GM03348 (cell line): Measurements from ENCODE around the gene FEN1.

Source experiments
- DNase-seq: peaks from one replicate; pipeline ENCODE4 v3.0.0; 2012; ENCODE audit warnings: low spot score

Gene FEN1

DNA sequence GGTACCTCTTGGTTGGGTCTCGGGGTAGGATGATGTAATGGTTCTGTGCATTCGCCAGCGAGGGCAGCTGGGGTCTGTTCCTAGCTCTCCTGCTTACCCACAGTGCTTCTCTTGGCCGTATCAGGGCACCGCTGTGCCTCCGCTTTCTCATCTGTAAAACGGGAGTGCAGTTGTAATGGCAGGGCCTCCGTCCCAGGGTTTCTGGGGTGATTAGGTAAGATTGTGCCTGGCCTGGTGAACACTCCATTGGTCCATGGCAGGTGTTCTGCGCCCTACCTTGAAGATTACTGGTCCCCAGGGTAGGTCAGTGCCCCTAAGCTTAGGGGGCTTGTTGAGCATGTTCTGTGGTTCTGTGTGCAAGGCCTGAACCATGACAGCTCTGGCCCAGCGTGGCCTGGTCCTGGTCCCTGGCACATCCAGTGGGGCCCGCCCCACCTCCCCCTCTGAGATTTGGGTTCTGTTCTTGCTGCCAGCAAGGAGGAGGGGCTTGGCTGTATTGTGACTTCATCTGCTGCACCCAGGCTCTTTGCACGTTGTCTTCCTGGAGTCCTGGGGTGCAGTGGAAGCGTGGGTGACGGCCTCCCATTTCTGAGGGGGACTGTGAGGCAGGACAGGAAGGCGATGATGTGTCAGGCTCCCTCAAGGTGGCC lies 35.4 kb upstream of the FEN1 start:
- no peak for DNase-seq

DNA sequence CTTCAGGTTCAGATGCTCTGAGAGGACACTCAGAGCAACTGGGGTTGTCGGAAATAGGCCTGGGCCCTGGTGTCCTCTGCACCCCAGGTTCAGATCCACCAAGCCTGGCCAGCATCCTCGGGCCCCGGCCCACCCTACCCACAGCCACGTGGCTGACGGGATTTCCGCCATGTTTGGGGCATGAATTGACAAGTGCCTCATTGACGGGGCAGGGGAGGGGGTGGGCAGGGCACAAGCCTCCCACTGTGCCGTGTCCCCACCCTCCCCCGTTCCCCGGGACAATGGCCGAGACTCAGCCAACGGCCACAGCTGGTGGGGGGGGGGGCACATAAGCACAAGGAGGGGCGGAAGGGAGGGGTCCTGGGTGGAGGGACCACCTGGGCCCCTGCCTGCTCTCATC lies 31.8 kb upstream of the FEN1 start:
- no peak for DNase-seq

DNA sequence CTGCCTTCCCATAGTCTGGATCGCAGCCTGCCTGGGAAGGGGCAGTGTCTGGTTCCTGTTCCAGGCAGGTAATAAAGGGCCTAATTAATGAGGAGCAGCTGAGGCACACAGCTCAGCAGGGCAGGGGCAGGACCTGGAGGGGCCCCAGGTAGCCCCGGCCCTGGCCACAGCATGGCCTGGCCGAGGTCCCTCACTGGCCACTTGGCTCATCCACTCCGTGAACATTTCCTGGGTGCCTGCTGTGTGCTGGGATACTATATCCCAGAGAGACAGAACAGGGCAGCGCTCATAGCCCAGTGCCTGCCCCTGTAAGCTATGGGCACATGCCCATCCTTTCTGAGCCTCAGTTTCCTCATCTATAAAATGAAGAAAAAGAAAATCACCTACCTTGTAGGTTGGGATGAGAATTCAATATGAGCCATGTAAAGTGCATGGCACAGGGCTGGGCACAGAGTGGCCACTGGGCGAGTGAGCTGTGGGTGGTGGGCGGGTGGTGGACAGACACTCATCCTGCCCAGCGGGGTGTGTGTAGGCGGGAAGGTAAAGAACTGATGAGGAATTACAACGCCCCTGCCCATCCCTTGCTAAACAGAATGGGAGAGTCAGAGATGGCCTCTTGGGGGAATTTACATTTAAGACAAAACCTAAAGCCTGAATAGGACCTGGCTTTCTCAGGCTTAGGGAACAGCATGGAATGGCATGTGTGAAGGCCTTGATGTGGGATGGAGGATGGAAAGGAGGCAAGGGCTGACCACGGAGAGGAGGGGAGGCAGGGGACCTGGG lies 31.1 kb upstream of the FEN1 start:
- no peak for DNase-seq

DNA sequence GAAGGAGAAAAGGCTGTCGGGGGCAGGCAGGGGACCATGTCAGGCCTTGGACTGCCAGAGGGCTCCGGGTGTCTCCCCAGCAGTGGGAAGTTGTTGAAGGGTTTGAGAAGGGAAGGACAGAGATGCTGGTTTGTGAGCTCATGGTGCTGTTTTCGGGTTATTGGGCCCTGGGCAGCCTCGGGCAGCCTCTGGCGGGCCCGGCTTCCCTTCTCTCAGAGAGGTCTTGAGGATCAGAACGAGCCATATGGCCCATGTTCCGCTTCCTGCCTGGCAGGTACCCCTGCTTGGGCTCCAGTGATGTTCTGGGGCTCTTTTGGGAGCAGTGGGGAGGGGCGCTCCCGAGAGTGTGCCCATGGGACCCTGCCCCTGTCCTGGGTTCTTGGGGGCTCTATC lies 30.5 kb upstream of the FEN1 start:
- no peak for DNase-seq

DNA sequence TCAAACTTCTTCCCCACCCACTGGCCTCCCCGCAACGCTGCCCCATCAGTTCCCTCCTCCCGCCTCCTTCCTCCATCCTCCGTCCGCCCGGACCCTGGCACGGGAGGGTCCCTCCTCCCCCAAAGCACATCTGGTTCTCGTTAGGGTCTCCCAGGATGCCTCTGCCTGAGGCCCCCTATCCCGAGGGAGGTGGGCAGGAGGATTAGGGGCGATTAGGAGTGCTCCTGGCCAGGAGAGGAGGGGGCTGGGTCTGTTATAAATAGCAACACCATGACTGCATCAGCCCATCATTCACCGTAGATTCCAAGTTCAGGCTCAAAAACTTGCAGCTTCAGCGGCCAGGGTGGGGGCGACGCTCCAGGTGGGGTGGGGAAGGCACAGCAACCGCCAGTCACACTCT lies 29.9 kb upstream of the FEN1 start:
- no peak for DNase-seq

DNA sequence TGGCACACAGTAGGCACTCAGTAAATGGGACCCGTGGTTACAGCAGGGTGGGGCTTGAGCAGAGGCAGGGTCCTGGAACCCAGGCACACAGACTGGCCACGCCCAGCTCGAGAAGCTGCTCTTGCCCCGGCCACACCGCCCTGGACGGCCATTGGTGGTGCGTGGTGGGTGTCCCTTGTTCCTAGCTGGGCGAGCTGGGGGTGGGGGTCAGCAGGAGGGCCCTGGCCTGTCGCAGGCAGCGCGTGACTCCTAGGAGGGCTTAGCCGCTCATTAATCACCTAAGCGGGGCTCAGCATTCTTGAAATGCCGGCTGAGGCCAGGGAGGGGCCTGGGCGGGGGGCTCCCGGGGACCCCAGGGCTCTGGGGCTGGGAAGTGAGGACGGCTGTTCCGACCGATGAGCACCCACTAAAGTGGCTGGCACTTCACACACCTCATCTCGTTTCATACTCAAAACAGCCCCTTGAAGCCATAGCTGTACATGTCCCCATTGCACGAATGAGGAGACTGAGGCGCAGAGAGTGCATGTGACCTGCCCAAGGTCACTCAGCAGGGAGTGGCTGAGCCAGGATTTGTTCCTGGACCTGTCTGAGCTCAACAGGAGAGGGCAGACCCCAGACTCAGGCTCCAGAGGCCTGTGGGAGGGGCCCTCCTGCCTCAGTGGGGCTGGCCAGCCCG lies 28.6 kb upstream of the FEN1 start:
- DNase-seq: no peak

DNA sequence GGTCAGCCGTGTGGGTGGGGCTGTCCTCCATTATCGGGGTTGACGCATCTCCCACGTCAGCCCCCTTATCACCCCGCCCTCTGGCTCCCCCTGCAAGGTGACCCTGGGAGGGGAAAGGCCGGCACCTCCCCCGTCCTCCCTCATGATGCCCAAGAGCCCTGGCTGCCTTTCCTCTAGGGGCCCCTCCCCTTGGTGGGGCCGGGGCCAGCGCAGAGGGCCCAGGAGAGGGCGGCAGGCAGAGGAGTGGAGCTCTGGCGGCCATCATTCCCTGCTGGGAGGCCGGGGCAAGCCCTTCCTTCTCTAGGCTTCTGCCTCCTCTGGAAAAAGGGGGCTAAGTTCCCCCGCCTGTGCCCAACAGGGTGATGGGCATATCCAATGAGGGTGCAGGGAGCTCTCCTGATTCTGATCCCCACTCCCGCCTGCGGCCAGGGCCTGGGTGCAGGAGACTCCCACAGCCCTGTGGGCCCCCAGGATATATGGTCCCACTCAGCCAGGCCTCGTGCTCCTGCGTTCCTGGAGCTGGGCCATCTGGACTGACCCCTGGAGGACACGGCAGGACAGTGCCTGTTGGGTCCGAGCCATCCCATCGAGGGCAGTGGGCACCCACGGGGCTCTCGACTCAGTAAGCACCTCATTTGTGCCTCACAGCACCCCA lies 28.0 kb upstream of the FEN1 start:
- DNase-seq: no peak

DNA sequence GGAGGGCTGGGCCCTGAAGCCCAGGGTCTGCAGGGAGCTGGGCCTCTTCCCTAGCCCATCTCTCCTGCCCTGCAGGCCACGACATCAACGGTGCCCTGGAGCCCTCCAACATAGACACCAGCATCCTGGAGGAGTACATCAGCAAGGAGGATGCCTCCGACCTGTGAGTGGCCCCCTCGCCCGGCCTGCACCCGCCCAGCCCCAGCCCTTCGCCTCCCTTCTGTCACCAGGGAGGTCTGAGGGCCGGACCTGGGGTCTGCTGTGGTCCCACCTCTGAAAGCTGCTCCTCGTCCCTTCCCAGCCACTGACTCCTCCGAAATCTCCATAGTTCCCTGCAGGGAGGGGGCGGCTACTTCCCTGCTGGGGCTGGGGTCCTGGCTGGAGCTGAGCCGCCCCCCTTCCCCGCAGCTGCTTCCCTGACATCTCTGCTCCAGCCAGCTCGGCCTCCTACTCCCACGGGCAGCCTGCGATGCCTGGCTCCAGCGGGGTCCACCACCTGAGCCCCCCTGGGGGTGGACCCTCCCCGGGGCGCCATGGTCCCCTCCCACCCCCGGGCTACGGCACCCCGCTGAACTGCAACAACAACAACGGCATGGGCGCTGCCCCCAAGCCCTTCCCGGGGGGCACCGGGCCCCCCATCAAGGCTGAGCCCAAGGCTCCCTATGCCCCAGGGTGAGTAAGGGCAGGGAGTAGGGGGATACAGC lies 27.0 kb upstream of the FEN1 start:
- no peak for DNase-seq

DNA sequence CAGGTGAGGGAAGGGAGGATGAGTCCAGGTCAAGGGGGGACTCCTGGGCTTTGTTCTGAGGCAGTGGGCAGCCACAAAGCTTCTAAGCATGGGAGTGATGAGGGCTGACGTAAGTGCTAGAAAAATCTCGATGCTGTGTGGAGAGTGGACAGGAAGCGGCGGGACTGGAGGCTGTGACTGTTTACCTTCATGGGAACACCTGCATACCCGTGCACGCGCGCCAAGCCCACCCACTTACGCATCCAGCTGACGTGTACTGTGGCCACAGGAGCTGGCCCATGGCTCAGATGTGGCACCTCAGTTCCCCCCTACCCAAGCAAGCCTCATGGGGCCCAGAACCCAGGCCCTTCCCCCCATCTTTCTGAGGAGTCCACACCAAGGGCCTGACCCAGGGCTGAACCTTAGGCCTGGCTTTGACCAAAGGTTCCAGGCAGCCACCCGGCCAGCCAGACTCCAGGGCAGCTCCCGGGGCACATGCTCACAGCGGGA lies 26.3 kb upstream of the FEN1 start:
- DNase-seq: no peak

DNA sequence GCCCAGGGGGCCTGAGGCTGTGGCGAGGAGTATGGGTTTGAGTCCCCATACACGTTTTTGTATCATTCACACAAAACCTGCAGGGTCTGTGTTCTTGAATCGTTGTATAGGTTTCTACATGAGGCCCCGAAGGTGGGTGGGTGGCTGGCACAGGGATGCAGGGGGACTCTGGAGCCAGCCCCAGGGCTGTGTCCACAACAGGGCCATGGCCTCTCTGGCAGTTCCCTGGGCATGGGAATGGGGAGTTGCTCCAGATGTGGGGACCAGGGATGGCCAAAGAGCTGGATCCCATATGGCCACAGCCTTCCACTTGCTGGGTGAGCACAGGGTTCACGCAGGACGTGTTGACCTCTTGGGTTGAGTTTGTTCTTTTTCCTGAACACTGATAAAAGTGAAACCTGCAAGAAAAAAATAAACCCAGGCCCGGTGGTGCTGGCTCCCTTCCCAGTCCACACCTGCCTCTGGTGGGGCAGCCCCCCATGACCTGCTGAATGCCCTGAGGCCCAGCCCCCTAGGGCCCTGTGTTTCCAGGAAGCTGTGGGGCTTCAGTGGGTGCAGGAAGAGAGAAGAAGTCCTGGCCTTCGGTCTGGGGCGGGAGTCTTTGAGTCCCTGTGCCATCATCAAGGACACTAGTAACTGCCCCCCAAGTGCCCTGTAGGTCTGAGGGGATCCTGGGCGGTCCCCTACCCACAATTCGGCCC lies 24.2 kb upstream of the FEN1 start:
- no peak for DNase-seq

DNA sequence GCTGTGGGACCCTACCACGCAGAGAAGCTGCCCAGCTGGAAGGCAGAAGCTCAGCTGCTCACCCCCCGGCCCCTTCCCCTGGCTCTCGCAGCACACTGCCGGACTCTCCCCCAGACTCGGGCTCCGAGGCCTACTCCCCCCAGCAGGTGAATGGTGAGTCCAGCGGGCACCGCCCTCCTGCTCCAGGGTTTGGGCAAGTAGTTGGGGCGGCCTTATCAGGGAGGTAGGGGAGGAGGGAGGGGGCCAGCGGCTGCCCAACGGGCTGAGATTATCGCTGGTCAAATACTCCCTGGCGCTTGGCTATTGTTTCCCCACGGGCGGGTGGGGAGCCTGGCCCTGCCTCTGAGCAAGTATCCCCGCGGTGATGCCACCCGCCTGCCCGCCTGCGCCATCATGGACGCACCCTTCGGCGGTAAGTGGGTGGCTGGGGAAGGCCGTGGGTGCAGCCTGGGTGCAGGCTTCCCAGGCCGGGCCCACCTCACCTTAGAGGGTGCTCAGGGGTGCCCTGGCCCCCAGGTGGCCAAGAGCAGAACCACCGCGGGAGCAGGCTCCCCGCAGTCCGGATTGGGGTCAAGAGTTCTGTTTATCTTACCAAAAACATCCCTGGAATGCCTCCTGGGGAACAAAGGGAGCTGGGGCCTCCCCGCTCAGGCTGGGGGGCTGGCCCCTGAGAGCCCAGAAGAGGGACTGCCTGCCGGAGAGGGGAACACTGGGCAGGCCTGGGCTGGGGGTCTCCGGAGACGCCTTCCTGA lies 23.4 kb upstream of the FEN1 start:
- peak; percentile 43 for DNase-seq

DNA sequence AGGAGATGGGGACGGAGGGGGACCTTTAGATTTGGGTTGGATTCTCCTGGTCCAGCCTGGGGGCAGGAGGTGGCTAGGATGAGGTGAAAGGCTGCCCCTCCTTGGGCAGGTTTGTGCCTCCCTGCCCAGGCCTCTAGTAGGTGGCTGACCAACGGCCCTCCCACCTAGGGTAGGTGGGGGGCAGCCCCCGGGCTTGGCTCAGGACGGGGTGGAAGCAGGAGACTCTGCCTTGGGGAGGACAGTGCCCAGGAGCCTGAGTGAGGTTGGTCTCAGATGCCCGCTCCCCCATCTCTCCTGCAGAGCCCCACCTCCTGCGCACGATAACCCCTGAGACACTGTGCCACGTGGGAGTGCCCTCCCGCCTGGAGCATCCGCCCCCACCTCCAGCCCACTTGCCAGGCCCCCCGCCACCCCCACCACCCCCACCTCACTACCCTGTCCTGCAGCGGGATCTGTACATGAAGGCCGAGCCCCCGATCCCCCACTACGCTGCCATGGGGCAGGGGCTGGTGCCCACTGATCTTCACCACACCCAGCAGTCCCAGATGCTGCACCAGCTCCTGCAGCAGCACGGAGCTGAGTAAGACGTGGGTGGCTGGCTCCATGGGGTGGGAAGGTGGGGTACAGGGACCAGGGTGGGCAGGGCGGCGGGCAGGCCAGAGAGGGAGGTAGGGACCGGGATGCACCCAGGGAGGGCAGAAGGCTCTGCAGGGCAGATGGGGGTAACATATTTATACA lies 22.6 kb upstream of the FEN1 start:
- no peak for DNase-seq

DNA sequence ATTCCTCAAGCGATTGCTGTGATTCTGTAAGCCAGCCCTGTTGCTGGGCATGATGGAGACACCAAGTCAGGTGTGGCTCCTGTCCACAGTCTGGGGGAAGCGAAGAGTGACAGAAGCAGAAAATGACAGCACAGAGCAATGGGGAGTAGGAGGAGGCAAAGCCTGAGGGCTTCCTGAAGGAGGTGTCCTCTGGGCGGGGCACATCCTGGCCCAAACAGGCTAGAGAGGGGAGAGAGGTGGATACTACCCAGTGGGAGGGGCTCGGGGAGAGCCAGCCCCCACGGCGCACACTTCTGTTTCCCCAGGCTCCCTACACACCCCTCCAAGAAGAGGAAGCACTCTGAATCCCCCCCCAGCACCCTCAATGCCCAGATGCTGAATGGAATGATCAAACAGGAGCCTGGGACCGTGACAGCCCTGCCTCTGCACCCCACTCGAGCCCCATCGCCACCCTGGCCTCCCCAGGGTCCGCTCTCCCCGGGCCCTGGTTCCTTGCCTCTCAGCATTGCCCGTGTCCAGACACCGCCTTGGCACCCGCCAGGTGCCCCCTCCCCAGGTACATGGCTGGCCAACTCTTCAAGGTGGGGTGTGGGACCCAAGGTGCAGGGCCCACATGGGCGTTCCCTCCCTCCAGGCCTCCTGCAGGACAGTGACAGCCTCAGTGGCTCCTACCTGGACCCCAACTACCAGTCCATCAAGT lies 21.4 kb upstream of the FEN1 start:
- DNase-seq: no peak

DNA sequence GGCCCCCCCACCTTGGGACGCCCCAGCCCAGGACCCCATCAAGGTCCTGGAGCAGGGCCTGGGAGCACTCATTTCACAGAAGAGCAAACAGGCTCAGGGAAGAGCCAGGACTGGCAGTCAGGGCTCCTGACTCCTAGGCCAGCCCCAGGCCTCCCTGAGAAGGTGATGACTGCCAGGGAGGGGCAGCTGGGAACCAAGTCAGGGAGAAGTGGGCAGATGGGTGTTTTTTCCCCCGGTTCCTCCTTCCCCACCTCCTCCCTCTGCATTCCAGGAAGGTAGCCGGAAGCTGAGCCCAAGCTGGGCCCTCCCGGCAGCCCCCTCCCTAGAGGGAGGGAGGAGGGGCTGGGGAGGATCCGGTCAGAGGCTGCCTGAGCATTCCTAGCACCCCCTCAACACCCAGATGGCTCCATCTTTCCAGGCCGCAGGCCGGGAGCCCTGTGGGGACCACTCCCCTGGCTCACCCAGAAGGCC lies 20.7 kb upstream of the FEN1 start:
- no peak for DNase-seq

DNA sequence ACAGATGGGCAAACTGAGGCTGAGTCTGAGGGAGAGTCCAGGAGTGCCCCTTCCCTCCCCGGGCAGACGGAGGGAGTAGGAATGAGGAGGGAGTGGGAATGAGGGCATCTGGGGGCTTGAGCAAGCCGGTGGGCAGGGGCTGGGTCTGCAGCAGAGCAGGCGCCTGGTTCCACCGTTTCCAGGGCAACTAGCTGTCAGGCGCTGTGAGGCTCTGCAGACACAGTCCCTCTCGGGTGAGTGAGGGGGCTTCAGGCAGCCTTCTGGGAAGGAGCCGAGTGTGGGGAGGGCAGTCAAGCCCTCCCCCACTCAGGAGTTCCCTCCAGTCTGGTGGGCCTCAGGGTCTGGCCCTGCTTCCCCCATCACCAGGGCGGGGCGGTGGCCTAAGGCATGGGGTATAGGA lies 19.4 kb upstream of the FEN1 start:
- no peak for DNase-seq

DNA sequence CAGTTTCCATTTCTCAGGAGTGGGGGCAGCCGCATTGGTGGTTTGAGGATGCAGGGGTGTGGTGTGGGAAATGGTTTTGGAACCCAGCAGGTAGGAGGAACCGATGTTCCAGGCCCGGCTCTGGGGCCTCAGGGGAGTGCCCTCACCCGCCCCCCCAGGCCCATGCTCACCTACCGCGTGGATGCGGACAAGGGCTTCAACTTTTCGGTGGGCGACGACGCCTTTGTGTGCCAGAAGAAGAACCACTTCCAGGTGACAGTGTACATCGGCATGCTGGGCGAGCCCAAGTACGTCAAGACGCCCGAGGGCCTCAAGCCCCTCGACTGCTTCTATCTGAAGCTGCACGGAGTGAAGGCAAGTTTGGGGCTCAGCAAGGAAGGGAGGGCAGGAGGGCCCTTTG lies 18.9 kb upstream of the FEN1 start:
- DNase-seq: no peak

DNA sequence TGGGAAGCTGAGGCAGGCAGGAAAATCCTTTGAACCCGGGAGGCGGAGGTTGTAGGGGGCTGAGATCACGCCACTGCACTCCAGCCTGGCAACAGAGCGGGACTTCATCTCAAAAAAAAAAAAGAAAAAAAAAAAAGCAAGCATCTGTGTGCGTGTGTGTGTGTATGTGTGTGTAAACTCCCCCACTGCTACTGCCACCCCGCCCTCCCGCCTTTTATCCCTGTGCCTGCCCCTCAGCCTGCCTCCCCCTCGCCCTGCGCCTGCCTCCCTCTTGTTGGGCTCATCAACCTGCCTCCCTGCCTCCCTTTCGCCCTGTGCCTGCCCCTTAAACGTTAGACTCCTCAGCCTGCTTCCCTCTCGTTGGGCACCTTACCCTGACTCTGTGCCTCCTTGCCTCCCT lies 18.3 kb upstream of the FEN1 start:
- DNase-seq: no peak

DNA sequence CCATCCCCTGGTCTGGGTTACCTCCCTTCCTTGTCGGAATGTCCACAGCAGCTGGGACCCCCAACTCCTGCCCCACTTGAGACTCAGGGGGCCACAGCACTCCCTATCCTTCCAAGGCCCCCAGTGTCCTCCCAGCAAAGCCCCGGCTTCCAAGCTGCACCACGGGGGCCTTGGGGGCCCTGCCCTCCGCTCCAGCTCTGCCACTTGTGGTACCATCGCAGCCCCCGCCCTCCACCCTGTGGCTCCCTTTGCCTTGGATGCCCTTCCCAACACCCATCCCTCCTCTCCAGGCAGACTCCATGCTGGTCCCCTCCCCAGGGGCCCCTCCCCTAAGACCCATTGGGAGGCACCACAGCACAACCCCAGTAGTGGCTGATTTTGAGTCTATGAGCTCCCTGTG lies 17.6 kb upstream of the FEN1 start:
- DNase-seq: no peak
